HCT116 (cell line): ENCODE measurements around the gene COA7. TPM values are rescaled to one million over a fixed set of nuclear protein-coding genes. Genes with fewer than 3 reads are reported as not detected.

Source experiments
- ATAC-seq: fragments of 200-7000 bp; cut with Tn5 transposase; 2 replicates; pipeline ENCODE4 v1.9.1; 2020; ENCODE audit warnings: mild to moderate bottlenecking, moderate library complexity
- BruUV-seq: library from RNA; stranded (reverse); fragments of 400-500 nt; replicated peaks from 2 replicates; lab custom pipeline; 2021; lab: Mats Ljungman, UMichigan
- CTCF ChIA-PET: fragments of 300-600 bp; sonication (Branson Sonifier 250); formaldehyde crosslinking; loops from one replicate; lab custom pipeline; 2021; ENCODE audit warnings: antibody characterized with exemption; lab: Charles Lee
- POLR2A ChIA-PET: fragments of 300-600, 350-600 bp; sonication (Branson Sonifier 250); formaldehyde crosslinking; loops from one replicate; lab custom pipeline; 2021; ENCODE audit warnings: antibody characterized with exemption; lab: Charles Lee
- RAD21 ChIA-PET, 2 experiments: fragments of 300-600 bp; sonication (Branson Sonifier 250); formaldehyde crosslinking; loops; one replicate each; lab custom pipeline; 2023; ENCODE audit warnings: low total read pairs in 2 of 2; ENCODE audit not compliant: uncharacterized antibody in 2 of 2, unreplicated experiment in 2 of 2, low non-redundant PET in 1 of 2; lab: Charles Lee
- DNase-seq: peaks from one replicate; pipeline ENCODE4 v3.0.0-alpha.2; 2010; ENCODE audit warnings: low read depth, low spot score
- H2AFZ ChIP-seq: fragments of 200-600 bp; shearing (Covaris generic), sonication (generic); 2 replicates; pipeline ENCODE4 v1.6.1; 2017; ENCODE audit warnings: low read depth, mixed run types, mixed read lengths, antibody characterized with exemption, low read length; ENCODE audit not compliant: poor library complexity, severe bottlenecking
- H3K27ac ChIP-seq: 2 replicates; pipeline ENCODE4 v1.5.1; 2012; ENCODE audit warnings: low read depth, low read length
- H3K27me3 ChIP-seq: fragments of 200-600 bp; sonication (generic); 2 replicates; pipeline ENCODE4 v1.6.1; 2016; ENCODE audit warnings: mixed run types, low read length, mixed read lengths; ENCODE audit not compliant: insufficient read depth
- H3K36me3 ChIP-seq, 2 experiments: fragments of 200-500 bp in 1 of 2; fragments of 200-600 bp in 1 of 2; sonication (Bioruptor generic) in 1 of 2; sonication (generic) in 1 of 2; 2 replicates each; pipeline versions ENCODE4 v1.5.1 to v1.6.1; 2014 to 2016; ENCODE audit warnings: low read length in 2 of 2, inconsistent platforms in 1 of 2, mixed read lengths in 1 of 2, mixed run types in 1 of 2; ENCODE audit not compliant: insufficient read depth in 2 of 2, control insufficient read depth in 1 of 2
- H3K4me1 ChIP-seq, 2 experiments: fragments of 200-600 bp in 1 of 2; sonication (generic) in 1 of 2; 2 replicates each; pipeline versions ENCODE4 v1.5.1 to v1.6.1; 2012 to 2017; ENCODE audit warnings: low read length in 2 of 2, inconsistent platforms in 1 of 2, mild to moderate bottlenecking in 1 of 2, mixed read lengths in 1 of 2, mixed run types in 1 of 2, moderate library complexity in 1 of 2; ENCODE audit not compliant: insufficient read depth in 2 of 2, control insufficient read depth in 1 of 2
- H3K4me2 ChIP-seq: fragments of 200-600 bp; sonication (generic); 2 replicates; pipeline ENCODE4 v1.6.1; 2017; ENCODE audit warnings: mixed run types, low read length, mixed read lengths
- H3K4me3 ChIP-seq, 2 experiments: fragments of 200-600 bp in 1 of 2; sonication (generic) in 1 of 2; replicated peaks in 1 of 2; 2 replicates each; pipeline ENCODE4 v1.5.1; 2011 to 2016; ENCODE audit warnings: low read length in 2 of 2, control low read depth in 1 of 2, low read depth in 1 of 2, mild to moderate bottlenecking in 1 of 2, mixed read lengths in 1 of 2, mixed run types in 1 of 2
- H3K79me2 ChIP-seq: fragments of 200-600 bp; sonication (generic); 2 replicates; pipeline ENCODE4 v1.6.1; 2017; ENCODE audit warnings: mild to moderate bottlenecking, mixed run types, low read length, moderate library complexity, mixed read lengths; ENCODE audit not compliant: insufficient read depth
- H3K9ac ChIP-seq: fragments of 200-600 bp; sonication (generic); 2 replicates; pipeline ENCODE4 v1.6.1; 2016; ENCODE audit warnings: low read length, mixed read lengths
- H3K9me2 ChIP-seq: fragments of 200-600 bp; sonication (generic), shearing (Covaris generic); 2 replicates; pipeline ENCODE4 v1.6.1; 2017; ENCODE audit warnings: mixed run types, mild to moderate bottlenecking, moderate library complexity; ENCODE audit not compliant: insufficient read depth
- H3K9me3 ChIP-seq, 2 experiments: fragments of 200-500 bp in 1 of 2; fragments of 200-600 bp in 1 of 2; sonication (Bioruptor generic) in 1 of 2; sonication (generic) in 1 of 2; 2 replicates each; pipeline ENCODE4 v1.6.1; 2014 to 2017; ENCODE audit warnings: low read length in 2 of 2, mixed read lengths in 2 of 2, inconsistent platforms in 1 of 2, low read depth in 1 of 2, mild to moderate bottlenecking in 1 of 2, mixed run types in 1 of 2, moderate library complexity in 1 of 2; ENCODE audit not compliant: control insufficient read depth in 1 of 2, insufficient read depth in 1 of 2
- H4K20me1 ChIP-seq: fragments of 200-600 bp; sonication (generic), shearing (Covaris generic); 2 replicates; pipeline ENCODE4 v1.6.1; 2017; ENCODE audit warnings: mixed run types, mild to moderate bottlenecking, moderate library complexity; ENCODE audit not compliant: insufficient read depth
- CEBPB ChIP-seq: IDR thresholded peaks from 2 replicates; pipeline ENCODE4 v1.6.1; 2012; ENCODE audit warnings: low read depth
- EGR1 ChIP-seq: IDR thresholded peaks from 2 replicates; pipeline ENCODE4 v1.6.1; 2012; ENCODE audit warnings: low read depth
- ELF1 ChIP-seq: IDR thresholded peaks from 2 replicates; pipeline ENCODE4 v1.6.1; 2012; ENCODE audit warnings: low read depth, borderline replicate concordance
- EZH2 ChIP-seq: fragments of 200-600 bp; sonication (generic); IDR thresholded peaks from 2 replicates; pipeline ENCODE4 v1.6.1; 2017; ENCODE audit warnings: antibody characterized with exemption, mixed run types
- FOSL1 ChIP-seq: IDR thresholded peaks from 2 replicates; pipeline ENCODE4 v1.6.1; 2012; ENCODE audit warnings: low read depth
- POLR2AphosphoS5 ChIP-seq: IDR thresholded peaks from 2 replicates; pipeline ENCODE4 v1.6.1; 2011; ENCODE audit warnings: mild to moderate bottlenecking, low read depth, low read length, moderate library complexity
- RAD21 ChIP-seq: IDR thresholded peaks from 2 replicates; pipeline ENCODE4 v1.6.1; 2012; ENCODE audit warnings: low read depth, mild to moderate bottlenecking
- SIN3A ChIP-seq: IDR thresholded peaks from 2 replicates; pipeline ENCODE4 v1.6.1; 2012; ENCODE audit warnings: low read depth
- SP1 ChIP-seq: IDR thresholded peaks from 2 replicates; pipeline ENCODE4 v1.6.1; 2012; ENCODE audit warnings: low read depth
- SRF ChIP-seq: IDR thresholded peaks from 2 replicates; pipeline ENCODE4 v1.6.1; 2012; ENCODE audit warnings: low read depth
- TCF7L2 ChIP-seq: IDR thresholded peaks from 2 replicates; pipeline ENCODE4 v1.7.0; 2011; ENCODE audit warnings: borderline replicate concordance, inconsistent platforms; ENCODE audit not compliant: insufficient read depth, insufficient read length; ENCODE audit errors: extremely low read depth
- YY1 ChIP-seq: IDR thresholded peaks from 2 replicates; pipeline ENCODE4 v1.6.1; 2011; ENCODE audit warnings: low read length, low read depth, moderate library complexity, mild to moderate bottlenecking; ENCODE audit not compliant: insufficient replicate concordance; ENCODE audit errors: extremely low read depth
- intact Hi-C: fragments of 100-400 bp; cut with micrococcal nuclease; formaldehyde crosslinking; loops from 2 replicates; pipeline ENCODE4 v1.10.0; 2022
- total RNA-seq: library from RNA; stranded (reverse); gene quantifications from one replicate; pipeline ENCODE4 v1.2.1, GENCODE V29; 2021; ENCODE audit not compliant: unreplicated experiment
- TF ChIP-seq, protein P1 (sequence below): IDR thresholded peaks from 2 replicates; pipeline ENCODE4 v1.6.1; 2011; ENCODE audit warnings: mild to moderate bottlenecking, low read length, moderate library complexity; ENCODE audit not compliant: insufficient replicate concordance; ENCODE audit errors: extremely low read depth
- TF ChIP-seq, protein P2 (sequence below): IDR thresholded peaks from 2 replicates; pipeline ENCODE4 v1.6.1; 2012
- TF ChIP-seq, protein P3 (sequence below): IDR thresholded peaks from 2 replicates; pipeline ENCODE4 v1.6.1; 2012; ENCODE audit warnings: low read depth

Gene COA7
- total RNA-seq, 1 experiment from 2014 or later, result 43.6 TPM

DNA sequence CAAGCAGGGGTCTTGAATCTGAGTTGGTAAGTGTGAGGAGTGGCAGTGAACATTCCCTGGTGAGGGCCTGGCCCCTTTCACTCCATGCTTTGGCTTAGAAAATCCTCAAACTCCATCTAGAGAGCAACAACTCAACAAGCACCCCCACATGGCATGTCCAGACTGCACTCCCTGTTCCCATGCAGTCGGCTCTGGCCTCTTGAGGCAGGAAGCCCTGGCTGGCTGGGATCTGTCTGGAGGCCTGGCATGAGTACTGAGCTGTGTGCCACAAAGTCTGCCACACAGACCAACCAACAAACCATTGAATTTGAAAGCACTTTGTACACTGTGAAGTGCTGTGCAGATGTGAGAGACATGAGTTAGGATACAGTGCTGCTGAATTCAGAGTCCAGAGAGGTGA, 25.2 kb downstream of the COA7 start:
- intact Hi-C loops, result no loop called here
- no peaks in the 10 kb centered on the region for H3K36me3 ChIP-seq
- no peak overlapping the region for H3K27ac ChIP-seq
- DNase-seq (no peak), ATAC-seq (no peak)
- H3K4me1 ChIP-seq, result peaks cover 8 to 13% of the 10 kb centered on the region in 2 experiments; a peak in 3 of 4 replicates
- BruUV-seq, result no TSS peak
- CTCF ChIA-PET, result no interaction called here
- H3K4me3 ChIP-seq, result no peak overlapping the region
- H3K9me2 ChIP-seq, result no peaks in the 10 kb centered on the region
- TF ChIP-seq SIN3A, result no peak
- no peak for TF ChIP-seq EGR1
- no peak for TF ChIP-seq RAD21
- TF ChIP-seq, protein P1, sequence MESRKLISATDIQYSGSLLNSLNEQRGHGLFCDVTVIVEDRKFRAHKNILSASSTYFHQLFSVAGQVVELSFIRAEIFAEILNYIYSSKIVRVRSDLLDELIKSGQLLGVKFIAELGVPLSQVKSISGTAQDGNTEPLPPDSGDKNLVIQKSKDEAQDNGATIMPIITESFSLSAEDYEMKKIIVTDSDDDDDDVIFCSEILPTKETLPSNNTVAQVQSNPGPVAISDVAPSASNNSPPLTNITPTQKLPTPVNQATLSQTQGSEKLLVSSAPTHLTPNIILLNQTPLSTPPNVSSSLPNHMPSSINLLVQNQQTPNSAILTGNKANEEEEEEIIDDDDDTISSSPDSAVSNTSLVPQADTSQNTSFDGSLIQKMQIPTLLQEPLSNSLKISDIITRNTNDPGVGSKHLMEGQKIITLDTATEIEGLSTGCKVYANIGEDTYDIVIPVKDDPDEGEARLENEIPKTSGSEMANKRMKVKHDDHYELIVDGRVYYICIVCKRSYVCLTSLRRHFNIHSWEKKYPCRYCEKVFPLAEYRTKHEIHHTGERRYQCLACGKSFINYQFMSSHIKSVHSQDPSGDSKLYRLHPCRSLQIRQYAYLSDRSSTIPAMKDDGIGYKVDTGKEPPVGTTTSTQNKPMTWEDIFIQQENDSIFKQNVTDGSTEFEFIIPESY, result no peak
- TF ChIP-seq, all 23 proteins: peak for 0
- H3K9ac ChIP-seq, result no peak overlapping the region
- no peaks in the 10 kb centered on the region for H3K9me3 ChIP-seq
- H3K79me2 ChIP-seq, result no peaks in the 10 kb centered on the region
- no peaks in the 10 kb centered on the region for H3K27me3 ChIP-seq
- no peaks in the 10 kb centered on the region for H4K20me1 ChIP-seq
- no peak overlapping the region for H2AFZ ChIP-seq
- RAD21 ChIA-PET, result no interaction called here
- no peak overlapping the region for H3K4me2 ChIP-seq
- POLR2A ChIA-PET, result no interaction called here

DNA sequence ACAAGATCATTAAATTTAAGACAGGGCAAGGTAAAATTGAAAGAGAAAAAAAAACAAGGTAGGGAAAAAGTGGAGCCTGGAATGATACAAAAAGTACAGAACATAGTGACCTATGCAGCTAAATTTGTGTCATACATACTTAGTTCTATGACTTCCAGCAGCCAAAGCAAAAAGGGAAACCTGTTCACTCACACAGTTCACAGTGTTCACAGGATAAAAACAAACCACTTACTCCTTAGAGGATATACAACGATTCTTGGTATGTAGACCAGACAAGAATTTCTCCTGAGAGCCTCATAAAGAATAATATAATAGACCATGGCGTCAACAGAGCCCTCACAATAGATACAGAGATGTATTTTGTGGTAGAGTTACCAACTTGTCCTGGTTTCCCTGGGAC, 27.5 kb downstream of the COA7 start:
- DNase-seq (no peak), ATAC-seq (no peak)
- TF ChIP-seq SRF (no peak), SIN3A (no peak), CEBPB (no peak), SP1 (no peak), FOSL1 (no peak), ELF1 (no peak), RAD21 (no peak), YY1 (no peak), EZH2 (no peak), TCF7L2 (no peak), EGR1 (no peak), POLR2AphosphoS5 (no peak)
- TF ChIP-seq, protein P2, sequence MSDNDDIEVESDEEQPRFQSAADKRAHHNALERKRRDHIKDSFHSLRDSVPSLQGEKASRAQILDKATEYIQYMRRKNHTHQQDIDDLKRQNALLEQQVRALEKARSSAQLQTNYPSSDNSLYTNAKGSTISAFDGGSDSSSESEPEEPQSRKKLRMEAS, result no peak
- TF ChIP-seq, protein P3, sequence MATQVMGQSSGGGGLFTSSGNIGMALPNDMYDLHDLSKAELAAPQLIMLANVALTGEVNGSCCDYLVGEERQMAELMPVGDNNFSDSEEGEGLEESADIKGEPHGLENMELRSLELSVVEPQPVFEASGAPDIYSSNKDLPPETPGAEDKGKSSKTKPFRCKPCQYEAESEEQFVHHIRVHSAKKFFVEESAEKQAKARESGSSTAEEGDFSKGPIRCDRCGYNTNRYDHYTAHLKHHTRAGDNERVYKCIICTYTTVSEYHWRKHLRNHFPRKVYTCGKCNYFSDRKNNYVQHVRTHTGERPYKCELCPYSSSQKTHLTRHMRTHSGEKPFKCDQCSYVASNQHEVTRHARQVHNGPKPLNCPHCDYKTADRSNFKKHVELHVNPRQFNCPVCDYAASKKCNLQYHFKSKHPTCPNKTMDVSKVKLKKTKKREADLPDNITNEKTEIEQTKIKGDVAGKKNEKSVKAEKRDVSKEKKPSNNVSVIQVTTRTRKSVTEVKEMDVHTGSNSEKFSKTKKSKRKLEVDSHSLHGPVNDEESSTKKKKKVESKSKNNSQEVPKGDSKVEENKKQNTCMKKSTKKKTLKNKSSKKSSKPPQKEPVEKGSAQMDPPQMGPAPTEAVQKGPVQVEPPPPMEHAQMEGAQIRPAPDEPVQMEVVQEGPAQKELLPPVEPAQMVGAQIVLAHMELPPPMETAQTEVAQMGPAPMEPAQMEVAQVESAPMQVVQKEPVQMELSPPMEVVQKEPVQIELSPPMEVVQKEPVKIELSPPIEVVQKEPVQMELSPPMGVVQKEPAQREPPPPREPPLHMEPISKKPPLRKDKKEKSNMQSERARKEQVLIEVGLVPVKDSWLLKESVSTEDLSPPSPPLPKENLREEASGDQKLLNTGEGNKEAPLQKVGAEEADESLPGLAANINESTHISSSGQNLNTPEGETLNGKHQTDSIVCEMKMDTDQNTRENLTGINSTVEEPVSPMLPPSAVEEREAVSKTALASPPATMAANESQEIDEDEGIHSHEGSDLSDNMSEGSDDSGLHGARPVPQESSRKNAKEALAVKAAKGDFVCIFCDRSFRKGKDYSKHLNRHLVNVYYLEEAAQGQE, result no peak
- H3K27me3 ChIP-seq, result no peaks in the 10 kb centered on the region
- H3K9me2 ChIP-seq, result no peaks in the 10 kb centered on the region
- H3K4me3 ChIP-seq, result no peak overlapping the region
- peaks cover 8 to 17% of the 10 kb centered on the region in 2 experiments; a peak in 3 of 4 replicates for H3K4me1 ChIP-seq
- H4K20me1 ChIP-seq, result no peaks in the 10 kb centered on the region
- ChIA-PET POLR2A (no interaction called here), RAD21 (no interaction called here), CTCF (no interaction called here)
- no TSS peak for BruUV-seq
- no peak overlapping the region for H2AFZ ChIP-seq
- H3K27ac ChIP-seq, result no peak overlapping the region
- H3K36me3 ChIP-seq, result no peaks in the 10 kb centered on the region
- intact Hi-C loops, result no loop called here
- H3K4me2 ChIP-seq, result no peak overlapping the region
- H3K9ac ChIP-seq, result no peak overlapping the region
- H3K79me2 ChIP-seq, result no peaks in the 10 kb centered on the region
- no peaks in the 10 kb centered on the region for H3K9me3 ChIP-seq
